Measurements from ENCODE around the gene MED22. TPM values are rescaled to one million over a fixed set of nuclear protein-coding genes. Genes with fewer than 3 reads are reported as not detected.

The MED22 gene
- total RNA-seq, 1 experiment from 2014 or later, result 18.6 TPM

DNA sequence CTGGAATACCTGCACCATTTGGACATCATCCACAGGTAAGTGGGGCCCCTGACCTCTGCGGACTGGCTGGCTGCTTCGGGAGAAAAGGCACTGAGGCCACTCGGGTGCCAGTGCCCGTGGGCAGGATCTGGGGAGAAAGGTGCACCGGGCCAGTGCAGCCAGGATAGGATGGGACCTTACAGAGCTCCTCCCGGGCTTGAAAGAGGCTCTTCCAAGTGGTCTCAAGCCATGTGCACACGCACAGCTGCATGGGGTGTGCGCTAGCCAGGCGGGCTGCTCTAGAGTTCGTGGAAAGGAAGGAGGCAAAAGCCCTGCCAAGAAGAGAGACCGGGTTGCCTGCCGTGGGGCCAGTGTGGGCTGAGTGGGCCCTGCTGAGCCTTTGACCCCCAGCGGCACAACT, 41.6 kb upstream of the MED22 start:
- no peak overlapping the region for H3K4me3 ChIP-seq (replicated peaks in 1 of 2; ENCODE audit: low read depth in 1 of 2, low read length in 2 of 2)
- no peak for DNase-seq (ENCODE audit: low read depth, low spot score)
- H3K79me2 ChIP-seq (ENCODE audit: insufficient read depth, low read length), result no peaks in the 10 kb centered on the region
- ChIA-PET CTCF (no interaction called here), RAD21 (ENCODE audit: low non-redundant PET in 1 of 2, low total read pairs in 2 of 2, uncharacterized antibody in 2 of 2, unreplicated experiment in 2 of 2) (interaction anchor here in 1 of 2 experiments (0.6 kb wide), 1 partner anchor 41 kb away, joined by 3 read pairs; no protein-coding TSS in a partner anchor), POLR2A (no interaction called here)
- no peak overlapping the region for H3K27ac ChIP-seq (ENCODE audit: low read depth, low read length)
- TF ChIP-seq, protein P1, sequence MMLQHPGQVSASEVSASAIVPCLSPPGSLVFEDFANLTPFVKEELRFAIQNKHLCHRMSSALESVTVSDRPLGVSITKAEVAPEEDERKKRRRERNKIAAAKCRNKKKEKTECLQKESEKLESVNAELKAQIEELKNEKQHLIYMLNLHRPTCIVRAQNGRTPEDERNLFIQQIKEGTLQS (IDR thresholded peaks at IDR 0.05), result no peak
- TF ChIP-seq RAD21 (IDR thresholded peaks at IDR 0.05; ENCODE audit: low read depth) (no peak), ZFX (IDR thresholded peaks at IDR 0.05) (no peak), FOSL1 (IDR thresholded peaks at IDR 0.05; ENCODE audit: low read depth) (no peak), POLR2A (IDR thresholded peaks at IDR 0.05; ENCODE audit: borderline replicate concordance, extremely low read depth, insufficient read depth, insufficient read length) (no peak), SIN3A (IDR thresholded peaks at IDR 0.05; ENCODE audit: low read depth) (no peak), YY1 (IDR thresholded peaks at IDR 0.05; ENCODE audit: extremely low read depth, insufficient replicate concordance, low read depth, low read length) (no peak), ZNF274 (IDR thresholded peaks at IDR 0.05; ENCODE audit: low read depth, low read length) (no peak), EGR1 (IDR thresholded peaks at IDR 0.05; ENCODE audit: low read depth) (no peak), CEBPB (IDR thresholded peaks at IDR 0.05; ENCODE audit: low read depth) (no peak), CBX3 (IDR thresholded peaks at IDR 0.05; ENCODE audit: low read depth) (no peak), EZH2 (IDR thresholded peaks at IDR 0.05) (no peak), ELF1 (IDR thresholded peaks at IDR 0.05; ENCODE audit: borderline replicate concordance, low read depth) (no peak), EZH2phosphoT487 (IDR thresholded peaks at IDR 0.05; ENCODE audit: borderline replicate concordance) (no peak)
- TF ChIP-seq, protein P2, sequence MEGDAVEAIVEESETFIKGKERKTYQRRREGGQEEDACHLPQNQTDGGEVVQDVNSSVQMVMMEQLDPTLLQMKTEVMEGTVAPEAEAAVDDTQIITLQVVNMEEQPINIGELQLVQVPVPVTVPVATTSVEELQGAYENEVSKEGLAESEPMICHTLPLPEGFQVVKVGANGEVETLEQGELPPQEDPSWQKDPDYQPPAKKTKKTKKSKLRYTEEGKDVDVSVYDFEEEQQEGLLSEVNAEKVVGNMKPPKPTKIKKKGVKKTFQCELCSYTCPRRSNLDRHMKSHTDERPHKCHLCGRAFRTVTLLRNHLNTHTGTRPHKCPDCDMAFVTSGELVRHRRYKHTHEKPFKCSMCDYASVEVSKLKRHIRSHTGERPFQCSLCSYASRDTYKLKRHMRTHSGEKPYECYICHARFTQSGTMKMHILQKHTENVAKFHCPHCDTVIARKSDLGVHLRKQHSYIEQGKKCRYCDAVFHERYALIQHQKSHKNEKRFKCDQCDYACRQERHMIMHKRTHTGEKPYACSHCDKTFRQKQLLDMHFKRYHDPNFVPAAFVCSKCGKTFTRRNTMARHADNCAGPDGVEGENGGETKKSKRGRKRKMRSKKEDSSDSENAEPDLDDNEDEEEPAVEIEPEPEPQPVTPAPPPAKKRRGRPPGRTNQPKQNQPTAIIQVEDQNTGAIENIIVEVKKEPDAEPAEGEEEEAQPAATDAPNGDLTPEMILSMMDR (IDR thresholded peaks at IDR 0.05 in 2 of 3, conservative IDR thresholded peaks at IDR 0.05 in 1 of 3; ENCODE audit: borderline replicate concordance in 1 of 3, insufficient read depth in 1 of 3, low read depth in 2 of 3, low read length in 2 of 3), result no peak
- TF ChIP-seq, protein P3, sequence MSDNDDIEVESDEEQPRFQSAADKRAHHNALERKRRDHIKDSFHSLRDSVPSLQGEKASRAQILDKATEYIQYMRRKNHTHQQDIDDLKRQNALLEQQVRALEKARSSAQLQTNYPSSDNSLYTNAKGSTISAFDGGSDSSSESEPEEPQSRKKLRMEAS (IDR thresholded peaks at IDR 0.05), result no peak
- TF ChIP-seq, protein P4, sequence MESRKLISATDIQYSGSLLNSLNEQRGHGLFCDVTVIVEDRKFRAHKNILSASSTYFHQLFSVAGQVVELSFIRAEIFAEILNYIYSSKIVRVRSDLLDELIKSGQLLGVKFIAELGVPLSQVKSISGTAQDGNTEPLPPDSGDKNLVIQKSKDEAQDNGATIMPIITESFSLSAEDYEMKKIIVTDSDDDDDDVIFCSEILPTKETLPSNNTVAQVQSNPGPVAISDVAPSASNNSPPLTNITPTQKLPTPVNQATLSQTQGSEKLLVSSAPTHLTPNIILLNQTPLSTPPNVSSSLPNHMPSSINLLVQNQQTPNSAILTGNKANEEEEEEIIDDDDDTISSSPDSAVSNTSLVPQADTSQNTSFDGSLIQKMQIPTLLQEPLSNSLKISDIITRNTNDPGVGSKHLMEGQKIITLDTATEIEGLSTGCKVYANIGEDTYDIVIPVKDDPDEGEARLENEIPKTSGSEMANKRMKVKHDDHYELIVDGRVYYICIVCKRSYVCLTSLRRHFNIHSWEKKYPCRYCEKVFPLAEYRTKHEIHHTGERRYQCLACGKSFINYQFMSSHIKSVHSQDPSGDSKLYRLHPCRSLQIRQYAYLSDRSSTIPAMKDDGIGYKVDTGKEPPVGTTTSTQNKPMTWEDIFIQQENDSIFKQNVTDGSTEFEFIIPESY (IDR thresholded peaks at IDR 0.05; ENCODE audit: extremely low read depth, insufficient replicate concordance, low read length), result no peak
- no peaks in the 10 kb centered on the region for H3K27me3 ChIP-seq (ENCODE audit: insufficient read depth, low read length)
- H3K4me2 ChIP-seq (ENCODE audit: low read length), result no peak overlapping the region
- intact Hi-C loops (cut with micrococcal nuclease), result no loop called here
- no peaks in the 10 kb centered on the region for H3K36me3 ChIP-seq (ENCODE audit: control insufficient read depth in 1 of 2, insufficient read depth in 2 of 2, low read length in 2 of 2)
- H3K9me3 ChIP-seq (ENCODE audit: control insufficient read depth in 1 of 2, insufficient read depth in 1 of 2, low read depth in 1 of 2, low read length in 2 of 2), result no peaks in the 10 kb centered on the region
- no peaks in the 10 kb centered on the region for H3K9me2 ChIP-seq (ENCODE audit: insufficient read depth)
- no peaks in the 10 kb centered on the region for H3K4me1 ChIP-seq (ENCODE audit: control insufficient read depth in 1 of 2, insufficient read depth in 2 of 2, low read length in 2 of 2)
- H4K20me1 ChIP-seq (ENCODE audit: insufficient read depth), result no peaks in the 10 kb centered on the region
- ATAC-seq, result no peak
- BruUV-seq (replicated peaks), result no TSS peak
- no peak overlapping the region for H2AFZ ChIP-seq (ENCODE audit: low read depth, low read length, poor library complexity, severe bottlenecking)
- H3K9ac ChIP-seq (ENCODE audit: low read length), result no peak overlapping the region
